ENCODE measurements around the gene GRIK1. TPM values are rescaled to one million over a fixed set of nuclear protein-coding genes. Genes with fewer than 3 reads are reported as not detected.

GRIK1 gene
- total RNA-seq, 1 donor from 2014 or later, result not detected

- no peak overlapping the region for H3K4me3 ChIP-seq
- no peak for DNase-seq
- no peak for ATAC-seq
- no peaks in the 10 kb centered on the region for H3K27me3 ChIP-seq
- no peak overlapping the region for H3K27ac ChIP-seq
- intact Hi-C loops (cut with DNase I), result no loop called here
- no peaks in the 10 kb centered on the region for H3K36me3 ChIP-seq
- no peaks in the 10 kb centered on the region for H3K4me1 ChIP-seq
- TF ChIP-seq, protein P1, sequence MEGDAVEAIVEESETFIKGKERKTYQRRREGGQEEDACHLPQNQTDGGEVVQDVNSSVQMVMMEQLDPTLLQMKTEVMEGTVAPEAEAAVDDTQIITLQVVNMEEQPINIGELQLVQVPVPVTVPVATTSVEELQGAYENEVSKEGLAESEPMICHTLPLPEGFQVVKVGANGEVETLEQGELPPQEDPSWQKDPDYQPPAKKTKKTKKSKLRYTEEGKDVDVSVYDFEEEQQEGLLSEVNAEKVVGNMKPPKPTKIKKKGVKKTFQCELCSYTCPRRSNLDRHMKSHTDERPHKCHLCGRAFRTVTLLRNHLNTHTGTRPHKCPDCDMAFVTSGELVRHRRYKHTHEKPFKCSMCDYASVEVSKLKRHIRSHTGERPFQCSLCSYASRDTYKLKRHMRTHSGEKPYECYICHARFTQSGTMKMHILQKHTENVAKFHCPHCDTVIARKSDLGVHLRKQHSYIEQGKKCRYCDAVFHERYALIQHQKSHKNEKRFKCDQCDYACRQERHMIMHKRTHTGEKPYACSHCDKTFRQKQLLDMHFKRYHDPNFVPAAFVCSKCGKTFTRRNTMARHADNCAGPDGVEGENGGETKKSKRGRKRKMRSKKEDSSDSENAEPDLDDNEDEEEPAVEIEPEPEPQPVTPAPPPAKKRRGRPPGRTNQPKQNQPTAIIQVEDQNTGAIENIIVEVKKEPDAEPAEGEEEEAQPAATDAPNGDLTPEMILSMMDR (IDR thresholded peaks at IDR 0.05), result no peak
- no peaks in the 10 kb centered on the region for H3K9me3 ChIP-seq
Measured at GRCh38 chr21:29674343-29674742, 265.5 kb downstream of the GRIK1 start.

DNA sequence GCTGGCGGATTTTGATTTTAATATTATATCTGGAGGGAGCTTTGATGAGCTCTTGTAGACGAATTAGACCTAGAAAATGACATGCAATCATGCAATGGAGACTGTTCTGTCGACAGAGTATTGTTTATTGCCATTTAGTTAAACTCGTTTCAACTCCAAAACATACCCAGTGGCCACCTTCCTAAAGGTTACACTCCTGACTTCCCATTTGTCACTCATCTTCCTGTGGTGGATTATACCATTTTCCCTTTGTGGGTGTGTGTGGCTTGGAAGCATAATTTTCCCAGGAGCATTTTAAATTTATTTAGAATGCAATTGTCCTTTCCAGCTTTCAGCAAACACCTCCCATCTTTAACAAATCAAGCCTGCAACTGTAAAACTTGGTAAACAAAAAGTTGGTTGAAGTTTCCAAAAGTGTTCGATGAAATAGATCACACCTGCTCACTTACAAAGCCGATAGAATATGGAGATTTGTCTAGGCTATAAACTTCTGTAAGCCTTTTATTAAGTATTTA lies 266.6 kb downstream of the GRIK1 start:
- Histone ChIP-seq H3K9me3 (no peaks in the 10 kb centered on the region), H3K27ac (no peak overlapping the region), H3K4me3 (no peak overlapping the region), H3K27me3 (no peaks in the 10 kb centered on the region), H3K4me1 (no peaks in the 10 kb centered on the region), H3K36me3 (no peaks in the 10 kb centered on the region)
- intact Hi-C loops (cut with DNase I), result no loop called here
- ATAC-seq (no peak), DNase-seq (no peak)
- TF ChIP-seq, protein P1 (IDR thresholded peaks at IDR 0.05), result no peak

DNA sequence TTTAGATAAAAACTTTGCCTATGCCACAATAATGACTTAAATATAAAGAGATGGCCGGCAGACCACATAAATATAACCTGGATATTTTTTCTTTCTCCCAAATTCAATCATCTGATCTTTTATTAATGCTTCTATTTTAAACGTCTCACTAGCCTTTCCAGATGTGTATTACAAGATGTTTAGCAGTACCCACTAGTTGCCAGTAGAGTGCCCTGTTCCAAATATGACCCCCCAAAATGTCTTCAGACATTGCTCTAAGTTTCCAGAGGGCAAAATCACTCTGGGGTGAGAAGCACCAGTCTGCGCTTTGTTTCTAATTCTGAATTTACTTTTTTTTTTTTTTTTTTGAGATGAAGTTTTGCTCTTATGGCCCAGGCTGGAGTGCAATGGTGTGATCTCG lies 268.1 kb downstream of the GRIK1 start:
- Histone ChIP-seq H3K27ac (no peak overlapping the region), H3K9me3 (no peaks in the 10 kb centered on the region), H3K4me3 (no peak overlapping the region), H3K36me3 (no peaks in the 10 kb centered on the region), H3K27me3 (no peaks in the 10 kb centered on the region), H3K4me1 (no peaks in the 10 kb centered on the region)
- no peak for ATAC-seq
- DNase-seq, result no peak
- TF ChIP-seq, protein P1 (IDR thresholded peaks at IDR 0.05), result no peak
- intact Hi-C loops (cut with DNase I), result no loop called here

DNA sequence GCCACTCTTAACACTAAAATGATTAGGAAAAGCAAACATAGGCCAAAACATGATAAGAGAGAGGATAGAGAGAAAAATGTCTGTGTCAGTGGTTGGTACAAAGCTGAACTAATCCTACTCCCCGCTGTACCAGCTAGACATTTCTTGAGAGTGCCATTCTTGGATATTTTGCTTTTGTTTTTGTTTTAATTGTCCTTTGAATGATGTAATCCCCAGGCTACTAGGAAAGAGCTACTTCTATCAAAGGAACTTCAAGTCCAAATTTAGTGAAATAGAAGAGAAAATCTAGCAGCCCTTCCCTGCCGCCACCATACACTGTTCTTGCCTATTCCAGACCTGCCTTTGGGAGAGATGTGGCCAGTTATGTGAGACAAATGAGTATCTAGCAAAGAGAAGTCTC lies 269.6 kb downstream of the GRIK1 start:
- DNase-seq, result no peak

GRCh38 chr21:29669416-29669815 lies 270.4 kb downstream of the GRIK1 start:
- no peak for ATAC-seq
- DNase-seq, result no peak
- TF ChIP-seq, protein P1 (IDR thresholded peaks at IDR 0.05), result no peak
- Histone ChIP-seq H3K4me3 (no peak overlapping the region), H3K27ac (no peak overlapping the region), H3K36me3 (no peaks in the 10 kb centered on the region), H3K9me3 (no peaks in the 10 kb centered on the region), H3K27me3 (no peaks in the 10 kb centered on the region), H3K4me1 (no peaks in the 10 kb centered on the region)
- intact Hi-C loops (cut with DNase I), result no loop called here

More for the DNA sequence above, 269.6 kb downstream of the GRIK1 start:
- no peaks in the 10 kb centered on the region for H3K9me3 ChIP-seq
- H3K36me3 ChIP-seq, result no peaks in the 10 kb centered on the region
- no peak for ATAC-seq
- intact Hi-C loops (cut with DNase I), result no loop called here
- H3K27me3 ChIP-seq, result no peaks in the 10 kb centered on the region
- no peak overlapping the region for H3K27ac ChIP-seq
- no peaks in the 10 kb centered on the region for H3K4me1 ChIP-seq
- no peak overlapping the region for H3K4me3 ChIP-seq
- TF ChIP-seq, protein P1 (IDR thresholded peaks at IDR 0.05), result no peak

DNA sequence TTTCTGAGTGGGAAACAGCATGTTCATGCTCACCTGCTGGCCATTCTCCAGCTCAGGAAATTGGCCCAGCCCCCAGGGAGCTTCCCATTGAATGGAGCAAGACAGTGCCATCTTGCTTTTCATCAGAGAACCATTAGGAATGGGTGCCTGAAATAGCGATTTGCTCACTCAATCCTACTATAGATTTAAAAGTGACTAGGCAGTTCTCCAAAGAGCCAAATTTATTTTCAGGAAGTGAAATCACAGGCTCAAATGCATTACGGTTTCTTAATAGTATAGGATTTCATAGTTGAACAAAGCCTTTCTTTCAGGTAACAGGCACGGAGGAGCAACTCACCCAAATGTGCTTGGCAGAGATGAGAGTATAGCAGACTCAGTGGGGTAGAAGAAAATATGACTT lies 272.1 kb downstream of the GRIK1 start:
- Histone ChIP-seq H3K9me3 (no peaks in the 10 kb centered on the region), H3K27me3 (no peaks in the 10 kb centered on the region), H3K4me1 (no peaks in the 10 kb centered on the region), H3K27ac (no peak overlapping the region), H3K4me3 (no peak overlapping the region), H3K36me3 (no peaks in the 10 kb centered on the region)
- ATAC-seq (no peak), DNase-seq (no peak)
- TF ChIP-seq, protein P1 (IDR thresholded peaks at IDR 0.05), result no peak
- intact Hi-C loops (cut with DNase I), result no loop called here

Measured in upper lobe of right lung (tissue), 1 donor.